Inflammatory macrophage (primary cell): ENCODE data around the gene GOLGA8B.
"Not testable (repeated sequence)": the region's sequence is repeated elsewhere in the genome, so short reads cannot be mapped to it uniquely, and the experiment has no call there.

ENCODE experiments used
- DNase-seq, 2 donors: peaks; one replicate each; pipeline ENCODE4 v3.0.0-alpha.2; 2020 to 2022

GOLGA8B gene

DNA sequence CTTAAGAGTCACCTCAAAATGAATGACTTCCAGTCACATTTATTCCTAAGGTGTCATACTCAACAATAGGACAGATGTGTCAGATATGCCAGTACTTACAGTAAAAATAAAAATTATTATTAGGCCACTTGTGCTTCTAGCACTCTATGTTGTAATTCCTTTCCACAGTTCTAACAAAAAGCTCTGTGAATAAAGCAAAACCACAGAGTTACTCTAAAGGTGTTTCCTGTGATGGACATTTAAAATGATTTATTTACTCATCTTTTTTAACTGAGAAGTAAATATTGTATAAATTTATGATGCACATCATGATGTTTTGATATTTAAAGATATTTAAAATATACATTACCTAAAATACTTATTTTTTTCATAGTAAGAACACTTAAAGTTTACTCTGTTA, 13.9 kb upstream of the GOLGA8B start:
- no peak for DNase-seq

DNA sequence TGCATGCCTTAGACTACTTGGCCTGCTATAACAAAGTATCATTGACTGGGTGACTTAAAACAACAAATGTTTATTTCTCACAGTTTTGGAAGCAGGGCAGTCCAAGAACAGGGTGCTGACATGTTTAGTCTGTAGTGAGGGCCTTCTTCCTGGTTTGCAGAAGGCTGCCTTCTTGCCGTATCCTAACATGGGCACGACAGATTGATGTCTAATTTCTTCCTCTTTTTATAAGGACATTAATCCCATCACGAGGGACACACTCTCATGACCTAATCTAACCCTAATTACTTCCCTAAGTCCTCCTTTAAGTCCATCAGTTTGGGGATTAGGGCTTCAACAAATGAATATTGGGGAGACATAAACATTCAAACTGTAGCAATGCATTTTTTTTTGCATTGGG, 10.9 kb upstream of the GOLGA8B start:
- peak; percentile 54 to 66 for DNase-seq

DNA sequence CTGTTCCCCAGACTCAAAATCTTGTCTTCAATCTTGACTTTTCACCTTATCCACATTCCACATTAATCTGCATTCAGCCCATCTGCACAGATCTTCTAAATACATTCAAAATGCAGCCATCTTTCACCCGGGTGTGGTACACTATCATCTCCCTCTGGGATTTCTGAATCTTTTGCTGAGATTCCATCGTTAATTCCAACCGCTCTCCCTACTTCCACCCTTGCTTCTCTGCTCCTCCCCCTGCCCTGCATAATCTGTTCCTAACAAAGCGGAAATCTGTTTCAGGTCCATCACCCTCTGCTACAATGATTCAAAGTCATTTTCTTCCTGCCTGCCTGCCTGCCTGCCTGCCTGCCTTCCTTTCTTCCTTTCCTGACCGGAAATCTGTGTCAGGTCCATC, 7.9 kb upstream of the GOLGA8B start:
- DNase-seq: no peak

DNA sequence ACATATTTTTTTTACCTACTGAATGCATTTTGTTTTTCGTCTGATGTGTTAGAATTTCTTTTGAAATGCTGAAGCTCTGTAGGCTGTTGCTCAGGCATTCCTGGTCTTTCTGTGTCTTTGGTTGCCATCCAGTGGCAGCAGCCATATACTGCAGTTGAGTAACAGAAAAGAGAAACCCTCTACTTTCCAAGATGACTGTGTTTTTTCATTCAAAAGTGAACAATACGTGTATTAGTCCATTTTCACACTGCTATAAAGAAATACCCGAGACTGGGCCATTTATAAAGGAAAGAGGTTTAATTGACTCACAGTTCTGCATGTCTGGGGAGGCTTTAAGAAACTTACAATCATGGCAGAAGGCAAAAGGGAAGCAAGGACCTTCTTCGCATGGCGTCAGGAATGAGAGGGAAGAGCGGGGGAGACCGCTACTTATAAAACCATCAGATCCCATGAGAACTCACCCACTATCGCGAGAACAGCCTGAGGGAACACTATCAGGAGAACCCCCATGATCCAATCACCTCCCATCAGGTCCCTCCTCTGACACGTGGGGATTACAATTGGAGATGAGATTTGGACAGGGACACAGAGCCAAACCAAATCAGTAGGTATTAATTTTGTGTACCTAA, 4.7 kb upstream of the GOLGA8B start:
- peak; percentile 68 to 72 for DNase-seq

DNA sequence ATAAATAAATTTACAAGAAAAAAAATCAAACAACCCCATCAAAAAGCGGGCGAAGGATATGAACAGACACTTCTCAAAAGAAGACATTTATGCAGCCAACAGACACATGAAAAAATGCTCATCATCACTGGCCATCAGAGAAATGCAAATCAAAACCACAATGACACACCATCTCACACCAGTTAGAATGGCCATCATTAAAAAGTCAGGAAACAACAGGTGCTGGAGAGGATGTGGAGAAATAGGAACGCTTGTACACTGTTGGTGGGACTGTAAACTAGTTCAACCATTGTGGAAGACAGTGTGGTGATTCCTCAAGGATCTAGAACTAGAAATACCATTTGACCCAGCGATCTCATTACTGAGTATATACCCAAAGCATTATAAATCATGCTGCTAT, 2.5 kb upstream of the GOLGA8B start:
- not testable (repeated sequence) for DNase-seq

DNA sequence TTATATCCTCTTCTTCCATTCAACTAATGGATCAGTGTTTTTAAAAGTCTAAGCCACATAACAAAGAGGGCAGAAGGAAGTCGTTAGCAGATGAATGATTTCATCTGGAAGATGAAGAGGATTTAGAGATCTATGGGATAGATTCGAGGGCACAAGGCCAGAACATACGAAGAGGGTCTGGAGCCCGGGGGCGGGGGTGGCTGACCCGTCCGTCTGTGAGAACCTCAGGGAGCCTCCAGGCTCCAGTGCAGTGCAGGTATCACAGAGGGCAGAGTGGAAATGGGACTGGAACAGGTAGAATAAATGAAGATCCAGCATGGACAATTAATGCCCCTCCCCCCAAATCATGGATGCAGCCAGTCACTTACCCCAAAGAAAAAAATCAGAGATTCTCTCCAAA, 1.5 kb upstream of the GOLGA8B start:
- no peak for DNase-seq

DNA sequence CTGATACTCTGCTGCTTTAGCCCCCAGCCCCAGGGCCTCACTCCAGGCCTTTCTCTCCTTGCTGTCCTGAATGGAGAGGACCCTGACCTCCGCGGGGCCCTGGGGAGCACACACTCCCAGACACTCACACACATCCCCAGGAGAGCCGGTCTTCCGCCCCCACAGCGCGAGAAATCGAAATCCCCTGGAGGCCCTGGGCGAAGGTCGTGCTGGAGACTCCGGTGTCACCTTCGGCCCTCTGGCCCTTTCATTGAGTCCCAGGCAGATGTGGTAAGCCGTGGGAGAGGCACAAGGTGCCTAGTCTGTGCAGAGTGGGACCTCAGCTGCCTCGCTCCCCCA, 848 bp upstream of the GOLGA8B start:
- no peak for DNase-seq

DNA sequence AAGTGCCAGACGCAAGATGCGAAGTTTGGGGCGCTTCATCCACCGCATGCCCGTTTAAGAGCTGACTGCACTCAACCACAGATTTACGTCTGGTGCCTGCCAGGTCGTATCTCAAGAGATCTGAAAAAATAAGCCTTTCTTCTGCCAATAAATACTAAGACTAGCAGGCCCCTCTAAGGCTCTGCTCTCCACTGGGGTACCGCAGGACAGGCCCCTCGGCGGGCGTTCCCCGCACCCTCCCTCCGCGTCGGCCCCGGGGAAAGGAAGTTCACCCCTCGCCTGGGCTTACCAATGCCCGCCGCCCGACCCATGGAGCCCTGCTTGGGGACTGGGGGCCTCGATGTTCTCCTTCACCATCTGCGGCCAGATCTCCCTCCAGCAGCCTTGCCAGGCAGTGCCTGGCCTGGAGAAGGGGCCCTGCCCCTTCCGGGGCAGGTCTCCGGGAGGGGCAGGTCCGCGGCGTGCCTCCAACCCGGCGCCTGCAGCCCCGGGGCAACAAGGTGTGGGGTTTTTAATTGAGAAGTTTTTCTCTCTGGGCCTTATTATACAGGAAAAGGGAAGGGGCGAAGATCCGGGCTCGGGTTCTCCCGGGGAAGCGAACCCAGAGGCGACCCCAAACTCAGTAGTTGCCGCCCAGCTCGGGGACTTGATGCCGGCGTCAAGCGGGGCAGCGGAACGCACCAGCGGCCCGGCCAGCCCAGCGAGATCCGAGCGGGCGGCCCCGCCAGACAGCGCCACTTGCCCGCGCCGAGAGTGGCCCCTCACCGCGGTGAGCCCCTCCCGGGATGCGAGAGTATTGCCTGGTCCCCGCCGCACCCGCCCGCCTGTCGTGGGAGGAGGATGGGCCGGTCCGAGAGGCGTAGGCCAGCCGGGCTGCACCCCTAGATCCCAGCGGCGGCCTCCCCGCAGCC, 735 bp downstream of the GOLGA8B start:
- peak; percentile 5 to 28 for DNase-seq

DNA sequence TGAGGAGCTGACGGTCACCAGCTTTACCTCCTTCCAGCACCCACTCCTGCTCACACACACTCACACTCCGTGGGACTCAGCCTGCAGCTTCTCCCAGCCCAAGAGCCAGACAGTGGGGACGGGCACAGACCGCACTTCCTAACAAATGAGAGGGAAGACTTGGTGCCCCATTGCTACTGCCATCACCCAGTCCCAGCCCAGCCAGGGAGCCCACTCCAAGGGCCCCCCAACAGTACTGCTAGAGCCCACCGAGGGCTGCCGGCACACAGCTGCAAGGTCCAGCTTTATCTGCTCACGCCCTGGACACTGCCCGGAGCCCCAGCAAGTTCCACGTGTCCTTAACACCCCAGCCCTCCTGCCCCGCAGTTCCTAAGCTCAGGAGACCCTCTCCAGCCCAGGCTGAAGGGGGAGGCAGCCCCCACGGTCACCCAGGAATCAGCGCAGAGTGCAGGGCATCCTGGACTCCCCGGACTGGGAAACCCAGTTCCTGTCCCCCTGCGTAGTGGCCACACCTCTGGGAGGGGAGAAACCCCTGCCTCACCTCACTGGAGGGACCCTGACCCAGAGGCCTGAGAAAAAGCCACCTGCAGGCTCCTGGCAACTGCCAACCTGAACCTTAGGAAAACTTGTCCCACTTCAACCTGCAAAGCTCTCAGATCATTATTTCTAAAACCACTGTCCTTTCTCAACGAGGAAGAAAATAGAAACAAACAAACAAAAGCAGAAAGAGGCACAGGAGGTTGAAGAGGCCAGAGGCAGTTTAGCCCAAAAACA, 1.6 kb downstream of the GOLGA8B start:
- DNase-seq: not testable (repeated sequence)

DNA sequence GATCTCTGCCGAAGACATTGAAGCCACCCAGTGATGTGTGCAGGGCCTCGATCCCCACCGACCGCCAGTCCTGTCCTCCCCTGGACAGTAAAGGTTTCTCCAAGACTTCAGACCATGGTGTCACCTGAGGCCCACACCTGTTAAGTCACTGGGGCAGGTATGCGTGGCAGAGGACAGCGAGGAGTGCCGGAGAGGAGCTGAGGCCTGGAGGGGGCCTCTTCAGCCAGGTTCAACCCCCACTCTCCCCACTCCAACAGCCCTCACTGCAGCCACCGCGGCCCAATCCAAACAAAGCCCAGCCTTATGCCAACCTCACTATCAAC, 2.4 kb downstream of the GOLGA8B start:
- DNase-seq: no peak

DNA sequence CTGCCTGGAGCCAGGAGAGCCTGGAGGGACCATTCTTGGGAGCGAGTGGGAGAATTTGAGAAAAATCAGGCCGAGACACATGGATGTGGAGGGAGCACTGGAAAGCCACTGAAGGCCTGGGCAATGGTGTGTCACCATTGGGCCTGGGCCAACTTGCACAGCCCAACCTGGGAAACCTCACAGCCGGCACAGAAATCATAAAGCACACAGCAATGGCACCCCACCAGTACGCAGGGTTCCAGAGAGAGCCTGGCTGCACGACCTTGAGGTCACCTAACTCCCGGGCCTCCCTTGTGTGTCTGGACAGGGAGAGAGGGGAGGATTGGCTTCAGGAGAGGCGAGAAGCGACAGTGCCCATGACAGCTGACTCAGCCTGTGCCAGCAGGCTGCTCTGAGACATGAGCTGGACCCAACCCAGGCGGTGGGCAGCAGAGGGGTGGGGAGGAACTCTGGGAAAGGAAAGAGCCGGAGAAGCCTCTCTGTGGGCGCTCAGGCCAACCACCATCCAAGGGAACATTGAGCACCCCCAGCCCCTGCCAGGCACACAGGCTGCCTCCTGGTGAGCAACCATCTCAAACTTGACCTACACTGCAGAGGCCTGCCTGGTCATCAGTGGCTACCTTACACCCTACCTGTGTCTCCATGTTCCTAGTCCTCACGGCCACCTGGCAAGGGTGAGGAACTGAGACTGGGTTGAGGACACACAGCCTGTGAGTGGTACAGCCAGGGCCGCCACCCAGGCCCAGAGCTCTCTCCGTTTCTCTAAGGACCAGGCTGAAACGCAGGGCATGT, 3.0 kb downstream of the GOLGA8B start:
- not testable (repeated sequence) for DNase-seq

DNA sequence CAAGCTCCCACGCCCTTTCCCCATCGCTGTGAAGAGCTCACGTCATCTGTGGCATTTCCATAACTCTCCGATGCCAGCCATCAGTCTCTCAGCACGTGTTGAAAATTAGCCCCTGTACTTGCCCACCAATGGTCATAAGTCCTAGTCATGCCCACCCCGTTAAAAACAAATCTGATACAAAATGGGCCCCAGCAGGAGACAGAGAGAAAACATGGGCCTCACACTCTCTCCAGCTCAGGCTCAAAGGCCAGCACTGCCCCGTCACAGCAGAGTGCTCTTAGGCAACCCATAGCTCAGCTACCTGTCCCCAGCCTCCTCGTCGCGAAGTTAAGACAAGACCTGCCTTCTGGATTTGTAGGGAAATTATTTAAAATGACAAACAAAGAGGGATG, 5.2 kb downstream of the GOLGA8B start:
- no peak for DNase-seq

DNA sequence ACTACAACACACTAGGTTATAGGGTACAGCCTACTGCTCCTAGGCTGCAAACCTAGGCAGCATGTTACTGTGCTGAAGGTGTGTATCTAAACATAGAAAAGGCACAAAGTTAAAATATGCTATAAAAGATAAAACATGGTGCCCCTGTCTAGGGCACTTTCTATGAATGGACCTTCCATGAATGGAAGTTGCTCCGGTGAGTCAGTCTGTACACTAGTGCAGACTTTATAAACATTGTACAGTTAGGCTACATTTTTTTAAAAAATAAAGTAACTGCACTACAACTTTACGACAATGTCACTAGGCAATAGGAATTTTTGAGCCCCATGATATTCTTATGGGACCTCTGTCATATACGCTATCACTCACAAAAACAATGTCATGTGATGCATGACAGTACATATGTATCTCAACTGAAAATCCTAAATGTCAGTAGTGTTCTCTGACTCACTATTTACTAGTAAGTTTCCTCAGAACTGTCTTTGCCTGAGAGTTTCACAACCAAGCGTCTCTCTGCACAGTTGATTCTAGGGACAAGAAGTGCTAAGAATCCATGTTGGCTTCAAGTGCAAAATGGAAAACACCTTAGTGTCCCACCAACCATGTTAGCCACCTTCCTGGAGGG, 5.7 kb downstream of the GOLGA8B start:
- DNase-seq: peak in 1 of 2 donors; percentile 11

DNA sequence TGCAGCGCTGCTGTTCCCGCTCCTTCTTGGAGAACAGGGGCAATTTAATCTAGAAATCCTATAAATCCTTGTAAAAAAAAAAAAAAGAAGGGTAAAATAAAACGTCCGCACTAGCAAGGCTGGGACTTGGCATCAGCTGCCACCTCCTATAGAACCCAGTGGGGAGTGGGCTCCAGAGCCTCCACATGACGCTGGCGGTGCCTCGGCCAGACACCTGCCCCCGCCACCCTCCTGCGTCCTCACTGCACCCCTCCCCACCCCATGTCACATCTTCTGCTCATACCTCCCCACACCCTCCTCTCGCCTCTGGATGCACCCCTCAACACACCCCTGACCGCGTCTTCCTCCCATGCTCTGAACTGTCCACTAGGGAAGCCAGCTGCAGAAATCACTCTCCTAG, 8.4 kb downstream of the GOLGA8B start:
- not testable (repeated sequence) for DNase-seq

DNA sequence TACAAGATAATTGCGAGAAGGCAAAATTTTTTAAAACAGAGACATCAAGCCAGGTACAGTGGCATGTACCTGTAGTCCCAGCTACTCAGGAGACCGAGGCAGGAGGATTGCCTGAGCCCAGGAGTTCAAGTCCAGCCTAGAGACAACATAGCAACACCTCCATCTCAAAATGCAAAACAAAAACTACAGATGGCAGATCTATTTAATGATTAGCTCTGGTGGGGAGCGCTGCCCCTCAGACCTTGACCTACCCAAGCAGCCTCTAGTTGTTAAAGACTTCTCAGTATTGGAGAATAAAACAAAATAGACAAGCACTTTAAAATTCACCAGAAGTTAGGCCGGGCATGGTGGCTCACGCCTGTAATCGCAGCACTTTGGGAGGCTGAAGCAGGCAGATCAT, 10.5 kb downstream of the GOLGA8B start:
- not testable (repeated sequence) for DNase-seq

DNA sequence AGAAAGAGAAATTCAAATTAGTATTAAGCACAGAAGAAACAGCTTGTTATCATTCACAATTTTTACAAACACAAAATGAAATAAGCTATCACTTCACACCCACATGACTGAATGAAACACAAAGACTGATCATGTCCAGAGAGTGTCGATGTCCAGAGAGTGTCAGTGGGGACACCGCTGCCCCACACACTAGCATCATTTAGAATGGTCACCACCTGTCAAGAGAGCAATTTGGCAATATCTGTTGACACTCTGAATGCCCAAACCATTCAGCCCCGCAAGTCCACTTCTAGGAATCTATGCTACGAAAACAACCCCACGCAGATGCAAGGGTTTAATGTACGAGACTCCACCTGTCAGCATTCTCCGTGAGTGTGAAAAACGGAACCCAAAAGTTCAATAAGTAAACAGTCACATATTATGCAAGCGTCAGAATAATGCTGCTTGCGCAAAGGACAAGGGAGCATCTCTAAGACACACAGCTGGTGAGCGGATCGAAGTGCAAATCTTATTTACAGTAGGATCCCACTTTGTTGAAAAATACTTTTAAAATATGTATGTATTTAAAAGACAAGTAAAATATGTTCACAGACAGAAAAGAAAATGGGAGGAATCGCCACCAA, 11.3 kb downstream of the GOLGA8B start:
- not testable (repeated sequence) for DNase-seq

DNA sequence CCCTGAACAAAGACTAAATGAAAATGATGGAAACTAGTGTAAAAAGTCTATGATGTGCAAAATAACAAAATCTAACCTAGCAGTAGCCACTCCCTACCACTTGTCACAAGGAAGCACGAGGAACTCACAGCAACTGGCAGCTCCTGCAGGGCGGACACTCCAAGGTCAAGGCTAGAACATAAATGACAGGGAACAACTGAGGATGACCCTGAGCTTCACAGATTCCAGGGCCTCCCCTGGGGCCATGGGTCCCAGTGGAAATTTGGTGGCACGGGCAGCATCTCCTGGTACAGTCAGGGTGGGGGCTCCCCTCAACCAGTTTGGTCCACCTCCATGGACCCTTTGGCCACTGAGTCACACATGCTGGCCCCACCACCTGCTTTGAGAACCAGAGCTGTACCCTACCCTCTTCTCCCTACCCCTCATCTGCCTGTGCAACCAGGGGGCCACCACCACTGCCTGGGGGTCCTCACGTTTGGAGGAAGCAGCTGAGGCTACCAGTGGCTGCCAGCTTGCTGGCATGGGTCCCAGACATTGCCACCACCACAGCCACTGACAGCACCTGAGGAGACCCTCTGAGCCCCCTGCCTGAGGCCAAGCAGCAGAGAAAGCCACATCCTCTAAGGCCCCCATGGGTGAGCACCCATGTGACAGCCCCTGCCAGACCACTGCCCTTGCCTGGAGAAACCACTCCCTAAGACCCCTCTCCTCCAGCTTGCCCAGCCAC, 13.6 kb downstream of the GOLGA8B start:
- DNase-seq: not testable (repeated sequence)

DNA sequence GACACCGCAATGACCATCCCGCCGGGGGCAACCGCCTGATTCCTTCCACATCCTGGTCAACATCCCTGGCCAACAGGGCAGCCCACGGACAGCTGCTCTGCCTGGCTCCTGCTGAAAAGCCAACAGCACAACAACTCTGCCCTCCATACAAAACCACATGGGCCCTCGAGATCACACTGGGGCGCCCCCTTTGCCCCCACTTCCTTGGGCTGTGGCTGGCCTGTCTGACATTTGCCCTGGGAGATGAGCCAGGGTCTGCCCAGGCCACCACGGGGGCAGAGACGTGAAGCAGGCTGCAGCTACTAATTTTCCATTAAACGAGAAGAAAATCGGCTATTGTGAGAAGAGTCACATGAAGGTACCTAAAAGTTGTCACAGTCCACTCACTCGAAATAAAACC, 16.3 kb downstream of the GOLGA8B start:
- not testable (repeated sequence) for DNase-seq

DNA sequence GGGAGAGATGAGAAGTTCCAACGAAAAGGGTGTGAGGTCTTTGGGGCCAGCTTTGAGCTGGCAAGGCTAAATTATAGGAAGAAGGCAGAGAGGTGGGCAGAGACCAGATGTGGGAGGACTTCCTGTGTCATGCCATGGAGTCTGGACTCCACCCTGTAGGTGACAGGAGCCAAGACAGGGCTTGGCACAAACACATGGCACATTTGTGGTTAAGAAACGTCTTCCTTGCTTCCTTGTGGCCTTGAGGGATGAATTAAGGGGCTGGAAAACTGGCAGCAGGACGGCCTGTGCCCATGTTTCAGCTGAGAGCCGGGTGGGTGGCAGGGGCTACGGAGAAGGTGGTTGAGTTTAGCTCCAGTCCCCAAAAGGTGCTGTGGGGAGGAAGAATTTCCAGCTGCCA, 18.7 kb downstream of the GOLGA8B start:
- not testable (repeated sequence) for DNase-seq

DNA sequence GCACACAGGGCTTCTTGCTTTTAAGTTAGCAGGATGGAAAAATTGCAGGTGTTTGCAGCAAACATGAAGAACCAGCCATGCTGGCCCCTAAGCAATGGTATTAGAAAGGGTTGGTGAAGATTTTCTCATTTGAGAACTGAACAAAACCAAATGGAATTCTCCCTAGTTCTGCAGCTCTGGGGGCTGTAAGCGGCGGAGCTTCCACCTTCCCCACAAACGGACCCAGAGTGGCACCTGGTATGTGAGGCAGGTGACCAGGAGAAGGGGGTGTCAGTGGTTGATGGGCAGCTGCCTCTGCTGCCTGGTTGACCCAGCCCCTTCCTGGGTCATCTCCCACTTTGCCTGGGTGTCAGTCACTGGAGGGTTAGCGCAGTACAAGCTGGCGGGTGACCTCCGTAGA, 22.6 kb downstream of the GOLGA8B start:
- not testable (repeated sequence) for DNase-seq

DNA sequence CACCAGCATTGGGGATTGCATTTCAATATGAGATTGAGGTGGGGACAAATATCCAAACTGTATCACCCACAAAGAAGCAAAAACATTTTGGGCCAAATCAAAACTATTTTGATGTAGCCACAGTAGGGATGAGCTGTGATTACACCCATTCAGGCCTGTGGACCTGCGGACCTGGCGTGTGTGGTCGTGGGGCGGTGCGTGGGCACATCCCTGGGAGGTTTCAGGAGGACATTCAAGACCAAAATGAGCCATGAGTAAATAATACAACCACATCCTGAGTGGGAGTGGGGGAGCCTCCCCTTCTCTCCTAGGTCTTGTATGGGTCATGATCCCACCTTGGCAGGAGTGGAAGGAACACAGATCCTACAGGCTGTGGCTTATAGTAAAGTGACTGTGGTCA, 23.7 kb downstream of the GOLGA8B start:
- DNase-seq: not testable (repeated sequence)
